GM23338 (cell line): Measurements from ENCODE around the gene RNF43. TPM values are rescaled to one million over a fixed set of nuclear protein-coding genes. Genes with fewer than 3 reads are reported as not detected.

Experiments
- ATAC-seq: fragments of 200-7000 bp; cut with Tn5 transposase; 3 replicates; pipeline ENCODE4 v1.9.1; 2020
- DNase-seq: peaks from one replicate; pipeline ENCODE4 v3.0.0-alpha.2; 2015; ENCODE audit warnings: low spot score
- H2AFZ ChIP-seq: fragments of 200-600 bp; sonication (generic); 2 replicates; pipeline ENCODE4 v1.8.0; 2016; ENCODE audit warnings: antibody characterized with exemption, mild to moderate bottlenecking, moderate library complexity
- H3F3A ChIP-seq: fragments of 200-600 bp; sonication (generic); replicated peaks from 2 replicates; pipeline ENCODE4 v1.8.0; 2017; ENCODE audit warnings: antibody characterized with exemption, mixed run types, low read depth
- H3K27ac ChIP-seq: fragments of 200-600 bp; sonication (generic); 2 replicates; pipeline ENCODE4 v1.6.1; 2016; ENCODE audit warnings: low read depth
- H3K27me3 ChIP-seq: fragments of 200-600 bp; sonication (generic); 2 replicates; pipeline ENCODE4 v1.8.0; 2016; ENCODE audit warnings: mild to moderate bottlenecking, mixed run types, moderate library complexity; ENCODE audit not compliant: insufficient read depth
- H3K36me3 ChIP-seq: fragments of 200-600 bp; sonication (generic); 2 replicates; pipeline ENCODE4 v1.8.0; 2016; ENCODE audit warnings: mild to moderate bottlenecking; ENCODE audit not compliant: insufficient read depth
- H3K4me1 ChIP-seq: fragments of 200-600 bp; sonication (generic); 2 replicates; pipeline ENCODE4 v1.8.0; 2016; ENCODE audit warnings: mild to moderate bottlenecking, moderate library complexity; ENCODE audit not compliant: insufficient read depth
- H3K4me2 ChIP-seq: fragments of 200-600 bp; sonication (generic); 2 replicates; pipeline ENCODE4 v1.7.1; 2017; ENCODE audit warnings: mixed run types
- H3K4me3 ChIP-seq: fragments of 200-600 bp; sonication (generic); 2 replicates; pipeline ENCODE4 v1.6.1; 2016; ENCODE audit warnings: mixed run types
- H3K79me2 ChIP-seq: fragments of 200-600 bp; sonication (generic); replicated peaks from 2 replicates; pipeline ENCODE4 v1.8.0; 2017; ENCODE audit warnings: mild to moderate bottlenecking; ENCODE audit not compliant: insufficient read depth
- H3K9me2 ChIP-seq: fragments of 200-600 bp; sonication (generic); 2 replicates; pipeline ENCODE4 v1.8.0; 2017; ENCODE audit not compliant: insufficient read depth
- H4K20me1 ChIP-seq: fragments of 200-600 bp; sonication (generic); replicated peaks from 2 replicates; pipeline ENCODE4 v1.8.0; 2017; ENCODE audit warnings: mild to moderate bottlenecking; ENCODE audit not compliant: insufficient read depth
- H3K27ac Mint-ChIP-seq: 2 replicates; pipeline ENCODE4 v1.8.0; 2020; ENCODE audit warnings: inconsistent platforms, mild to moderate bottlenecking, moderate library complexity, mixed read lengths
- H3K27me3 Mint-ChIP-seq: 3 replicates; pipeline ENCODE4 v1.8.0; 2022; ENCODE audit warnings: low read depth, mild to moderate bottlenecking, moderate library complexity, mixed read lengths, inconsistent platforms; ENCODE audit not compliant: insufficient read depth, poor library complexity
- H3K36me3 Mint-ChIP-seq: 3 replicates; pipeline ENCODE4 v1.8.0; 2021; ENCODE audit warnings: low read depth, mild to moderate bottlenecking, inconsistent platforms, moderate library complexity, mixed read lengths
- H3K4me1 Mint-ChIP-seq: 3 replicates; pipeline ENCODE4 v1.8.0; 2020; ENCODE audit warnings: mild to moderate bottlenecking, inconsistent platforms, mixed read lengths
- H3K4me3 Mint-ChIP-seq: 3 replicates; pipeline ENCODE4 v1.8.0; 2021; ENCODE audit warnings: moderate library complexity, mild to moderate bottlenecking, inconsistent platforms, mixed read lengths
- H3K9me3 Mint-ChIP-seq: 3 replicates; pipeline ENCODE4 v1.8.0; 2020; ENCODE audit warnings: moderate library complexity, mild to moderate bottlenecking, inconsistent platforms, mixed read lengths
- CREB1 ChIP-seq: fragments of 250-450 bp; sonication (Bioruptor Pico); IDR thresholded peaks from 2 replicates; pipeline ENCODE4 v1.5.0; 2020; ENCODE audit warnings: low read depth, mild to moderate bottlenecking, moderate library complexity
- EZH2 ChIP-seq: fragments of 200-600 bp; sonication (generic); IDR thresholded peaks from one replicate; pipeline ENCODE4 v1.8.0; 2017; ENCODE audit warnings: antibody characterized with exemption, mild to moderate bottlenecking, low read depth; ENCODE audit not compliant: unreplicated experiment
- EZH2phosphoT487 ChIP-seq: fragments of 200-600 bp; sonication (generic); IDR thresholded peaks from one replicate; pipeline ENCODE4 v1.8.1; 2018; ENCODE audit warnings: antibody characterized with exemption; ENCODE audit not compliant: unreplicated experiment
- JUNB ChIP-seq: IDR thresholded peaks from one replicate; pipeline ENCODE4 v1.6.1; 2016; ENCODE audit warnings: antibody characterized with exemption; ENCODE audit not compliant: unreplicated experiment
- NANOG ChIP-seq: IDR thresholded peaks from 2 replicates; pipeline ENCODE4 v1.6.1; 2016; ENCODE audit warnings: antibody characterized with exemption, borderline replicate concordance
- POLR2AphosphoS5 ChIP-seq: IDR thresholded peaks from 2 replicates; pipeline ENCODE4 v1.6.1; 2016; ENCODE audit warnings: antibody characterized with exemption, low read depth
- STAT1 ChIP-seq: IDR thresholded peaks from one replicate; pipeline ENCODE4 v1.6.1; 2016; ENCODE audit warnings: antibody characterized with exemption; ENCODE audit not compliant: unreplicated experiment
- ZNF114 ChIP-seq: fragments of 250-450 bp; sonication (Bioruptor Pico); IDR thresholded peaks from 2 replicates; pipeline ENCODE4 v1.5.0; 2020; ENCODE audit warnings: mild to moderate bottlenecking, moderate library complexity
- ZNF331 ChIP-seq: fragments of 250-450 bp; sonication (Bioruptor Pico); IDR thresholded peaks from 2 replicates; pipeline ENCODE4 v1.5.0; 2020; ENCODE audit warnings: low read depth, mild to moderate bottlenecking, moderate library complexity
- polyA plus RNA-seq: library from polyadenylated mRNA; unstranded; fragments of >200 nt; fragmentation: Nextera tagmentation; extraction: Ambion mirVana; gene quantifications from 2 replicates; pipeline ENCODE4 v1.2.1, GENCODE V29; 2016
- total RNA-seq: library from RNA; depleted of rRNA; stranded (reverse); fragments of >200 nt; shearing (Covaris generic); gene quantifications from 2 replicates; pipeline ENCODE4 v1.2.3, GENCODE V29; 2014
- TF ChIP-seq, protein P1 (sequence below): fragments of 250-450 bp; sonication (Bioruptor Pico); IDR thresholded peaks from 2 replicates; pipeline ENCODE4 v1.5.0; 2020; ENCODE audit warnings: mild to moderate bottlenecking, moderate library complexity
- TF ChIP-seq, protein P2 (sequence below): IDR thresholded peaks from 2 replicates; pipeline ENCODE4 v1.6.1; 2016; ENCODE audit warnings: antibody characterized with exemption
- TF ChIP-seq, protein P3 (sequence below), 2 experiments: fragments of 200-600 bp in 1 of 2; sonication (generic) in 1 of 2; conservative IDR thresholded peaks; 2 replicates each; pipeline versions ENCODE4 v1.5.1 to v1.6.1; 2016 to 2017; ENCODE audit warnings: antibody characterized with exemption in 2 of 2, low read depth in 2 of 2, mild to moderate bottlenecking in 2 of 2, moderate library complexity in 1 of 2
- TF ChIP-seq, protein P4 (sequence below): IDR thresholded peaks from one replicate; pipeline ENCODE4 v1.6.1; 2018; ENCODE audit warnings: antibody characterized with exemption; ENCODE audit not compliant: unreplicated experiment

The RNF43 gene
- total and polyA plus RNA-seq, 2 experiments from 2014 or later = 0.58 to 2.2 TPM

DNA sequence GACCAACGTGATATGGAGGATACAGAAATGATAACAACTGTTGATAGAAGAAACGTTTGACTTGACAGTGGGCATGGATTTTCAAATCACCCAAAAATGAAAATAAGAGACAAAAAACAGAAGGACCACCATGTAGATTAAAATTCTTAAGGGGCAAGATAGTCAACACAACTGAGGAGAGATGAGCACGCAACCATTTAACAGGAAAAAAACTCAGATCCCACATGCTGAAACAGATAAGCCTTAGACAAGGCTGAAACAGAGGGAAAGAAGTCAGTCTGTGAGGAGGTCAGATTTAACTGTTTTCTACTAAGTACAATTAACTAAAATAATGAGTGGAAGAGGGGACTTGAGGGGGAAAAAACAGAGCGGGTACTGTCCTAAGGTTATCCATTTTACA, 21.2 kb downstream of the RNF43 start:
- no peaks in the 10 kb centered on the region for H4K20me1 ChIP-seq
- H3K27me3 ChIP-seq = peaks cover 78% of the 10 kb centered on the region
- no peak overlapping the region for H3K4me3 ChIP-seq
- peaks cover 23% of the 10 kb centered on the region; the same call in 2 of the 3 replicates for H3K4me1 Mint-ChIP-seq
- TF ChIP-seq, protein P1, sequence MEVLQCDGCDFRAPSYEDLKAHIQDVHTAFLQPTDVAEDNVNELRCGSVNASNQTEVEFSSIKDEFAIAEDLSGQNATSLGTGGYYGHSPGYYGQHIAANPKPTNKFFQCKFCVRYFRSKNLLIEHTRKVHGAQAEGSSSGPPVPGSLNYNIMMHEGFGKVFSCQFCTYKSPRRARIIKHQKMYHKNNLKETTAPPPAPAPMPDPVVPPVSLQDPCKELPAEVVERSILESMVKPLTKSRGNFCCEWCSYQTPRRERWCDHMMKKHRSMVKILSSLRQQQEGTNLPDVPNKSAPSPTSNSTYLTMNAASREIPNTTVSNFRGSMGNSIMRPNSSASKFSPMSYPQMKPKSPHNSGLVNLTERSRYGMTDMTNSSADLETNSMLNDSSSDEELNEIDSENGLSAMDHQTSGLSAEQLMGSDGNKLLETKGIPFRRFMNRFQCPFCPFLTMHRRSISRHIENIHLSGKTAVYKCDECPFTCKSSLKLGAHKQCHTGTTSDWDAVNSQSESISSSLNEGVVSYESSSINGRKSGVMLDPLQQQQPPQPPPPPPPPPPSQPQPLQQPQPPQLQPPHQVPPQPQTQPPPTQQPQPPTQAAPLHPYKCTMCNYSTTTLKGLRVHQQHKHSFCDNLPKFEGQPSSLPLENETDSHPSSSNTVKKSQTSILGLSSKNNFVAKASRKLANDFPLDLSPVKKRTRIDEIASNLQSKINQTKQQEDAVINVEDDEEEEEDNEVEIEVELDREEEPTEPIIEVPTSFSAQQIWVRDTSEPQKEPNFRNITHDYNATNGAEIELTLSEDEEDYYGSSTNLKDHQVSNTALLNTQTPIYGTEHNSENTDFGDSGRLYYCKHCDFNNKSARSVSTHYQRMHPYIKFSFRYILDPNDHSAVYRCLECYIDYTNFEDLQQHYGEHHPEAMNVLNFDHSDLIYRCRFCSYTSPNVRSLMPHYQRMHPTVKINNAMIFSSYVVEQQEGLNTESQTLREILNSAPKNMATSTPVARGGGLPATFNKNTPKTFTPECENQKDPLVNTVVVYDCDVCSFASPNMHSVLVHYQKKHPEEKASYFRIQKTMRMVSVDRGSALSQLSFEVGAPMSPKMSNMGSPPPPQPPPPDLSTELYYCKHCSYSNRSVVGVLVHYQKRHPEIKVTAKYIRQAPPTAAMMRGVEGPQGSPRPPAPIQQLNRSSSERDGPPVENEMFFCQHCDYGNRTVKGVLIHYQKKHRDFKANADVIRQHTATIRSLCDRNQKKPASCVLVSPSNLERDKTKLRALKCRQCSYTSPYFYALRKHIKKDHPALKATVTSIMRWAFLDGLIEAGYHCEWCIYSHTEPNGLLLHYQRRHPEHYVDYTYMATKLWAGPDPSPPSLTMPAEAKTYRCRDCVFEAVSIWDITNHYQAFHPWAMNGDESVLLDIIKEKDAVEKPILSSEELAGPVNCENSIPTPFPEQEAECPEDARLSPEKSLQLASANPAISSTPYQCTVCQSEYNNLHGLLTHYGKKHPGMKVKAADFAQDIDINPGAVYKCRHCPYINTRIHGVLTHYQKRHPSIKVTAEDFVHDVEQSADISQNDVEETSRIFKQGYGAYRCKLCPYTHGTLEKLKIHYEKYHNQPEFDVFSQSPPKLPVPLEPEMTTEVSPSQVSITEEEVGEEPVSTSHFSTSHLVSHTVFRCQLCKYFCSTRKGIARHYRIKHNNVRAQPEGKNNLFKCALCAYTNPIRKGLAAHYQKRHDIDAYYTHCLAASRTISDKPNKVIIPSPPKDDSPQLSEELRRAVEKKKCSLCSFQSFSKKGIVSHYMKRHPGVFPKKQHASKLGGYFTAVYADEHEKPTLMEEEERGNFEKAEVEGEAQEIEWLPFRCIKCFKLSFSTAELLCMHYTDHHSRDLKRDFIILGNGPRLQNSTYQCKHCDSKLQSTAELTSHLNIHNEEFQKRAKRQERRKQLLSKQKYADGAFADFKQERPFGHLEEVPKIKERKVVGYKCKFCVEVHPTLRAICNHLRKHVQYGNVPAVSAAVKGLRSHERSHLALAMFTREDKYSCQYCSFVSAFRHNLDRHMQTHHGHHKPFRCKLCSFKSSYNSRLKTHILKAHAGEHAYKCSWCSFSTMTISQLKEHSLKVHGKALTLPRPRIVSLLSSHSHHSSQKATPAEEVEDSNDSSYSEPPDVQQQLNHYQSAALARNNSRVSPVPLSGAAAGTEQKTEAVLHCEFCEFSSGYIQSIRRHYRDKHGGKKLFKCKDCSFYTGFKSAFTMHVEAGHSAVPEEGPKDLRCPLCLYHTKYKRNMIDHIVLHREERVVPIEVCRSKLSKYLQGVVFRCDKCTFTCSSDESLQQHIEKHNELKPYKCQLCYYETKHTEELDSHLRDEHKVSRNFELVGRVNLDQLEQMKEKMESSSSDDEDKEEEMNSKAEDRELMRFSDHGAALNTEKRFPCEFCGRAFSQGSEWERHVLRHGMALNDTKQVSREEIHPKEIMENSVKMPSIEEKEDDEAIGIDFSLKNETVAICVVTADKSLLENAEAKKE (CRISPR knock-in tag) = no peak
- TF ChIP-seq STAT1 (no peak), JUNB (no peak), CREB1 (no peak), EZH2phosphoT487 (no peak), ZNF114 (CRISPR knock-in tag) (no peak), POLR2AphosphoS5 (no peak), EZH2 (no peak), NANOG (no peak), ZNF331 (no peak)
- TF ChIP-seq, protein P2, sequence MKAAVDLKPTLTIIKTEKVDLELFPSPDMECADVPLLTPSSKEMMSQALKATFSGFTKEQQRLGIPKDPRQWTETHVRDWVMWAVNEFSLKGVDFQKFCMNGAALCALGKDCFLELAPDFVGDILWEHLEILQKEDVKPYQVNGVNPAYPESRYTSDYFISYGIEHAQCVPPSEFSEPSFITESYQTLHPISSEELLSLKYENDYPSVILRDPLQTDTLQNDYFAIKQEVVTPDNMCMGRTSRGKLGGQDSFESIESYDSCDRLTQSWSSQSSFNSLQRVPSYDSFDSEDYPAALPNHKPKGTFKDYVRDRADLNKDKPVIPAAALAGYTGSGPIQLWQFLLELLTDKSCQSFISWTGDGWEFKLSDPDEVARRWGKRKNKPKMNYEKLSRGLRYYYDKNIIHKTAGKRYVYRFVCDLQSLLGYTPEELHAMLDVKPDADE = no peak
- TF ChIP-seq, protein P3, sequence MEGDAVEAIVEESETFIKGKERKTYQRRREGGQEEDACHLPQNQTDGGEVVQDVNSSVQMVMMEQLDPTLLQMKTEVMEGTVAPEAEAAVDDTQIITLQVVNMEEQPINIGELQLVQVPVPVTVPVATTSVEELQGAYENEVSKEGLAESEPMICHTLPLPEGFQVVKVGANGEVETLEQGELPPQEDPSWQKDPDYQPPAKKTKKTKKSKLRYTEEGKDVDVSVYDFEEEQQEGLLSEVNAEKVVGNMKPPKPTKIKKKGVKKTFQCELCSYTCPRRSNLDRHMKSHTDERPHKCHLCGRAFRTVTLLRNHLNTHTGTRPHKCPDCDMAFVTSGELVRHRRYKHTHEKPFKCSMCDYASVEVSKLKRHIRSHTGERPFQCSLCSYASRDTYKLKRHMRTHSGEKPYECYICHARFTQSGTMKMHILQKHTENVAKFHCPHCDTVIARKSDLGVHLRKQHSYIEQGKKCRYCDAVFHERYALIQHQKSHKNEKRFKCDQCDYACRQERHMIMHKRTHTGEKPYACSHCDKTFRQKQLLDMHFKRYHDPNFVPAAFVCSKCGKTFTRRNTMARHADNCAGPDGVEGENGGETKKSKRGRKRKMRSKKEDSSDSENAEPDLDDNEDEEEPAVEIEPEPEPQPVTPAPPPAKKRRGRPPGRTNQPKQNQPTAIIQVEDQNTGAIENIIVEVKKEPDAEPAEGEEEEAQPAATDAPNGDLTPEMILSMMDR (conservative IDR thresholded peaks at IDR 0.05; ENCODE audit: low read depth in 2 of 2) = no peak
- TF ChIP-seq, protein P4, sequence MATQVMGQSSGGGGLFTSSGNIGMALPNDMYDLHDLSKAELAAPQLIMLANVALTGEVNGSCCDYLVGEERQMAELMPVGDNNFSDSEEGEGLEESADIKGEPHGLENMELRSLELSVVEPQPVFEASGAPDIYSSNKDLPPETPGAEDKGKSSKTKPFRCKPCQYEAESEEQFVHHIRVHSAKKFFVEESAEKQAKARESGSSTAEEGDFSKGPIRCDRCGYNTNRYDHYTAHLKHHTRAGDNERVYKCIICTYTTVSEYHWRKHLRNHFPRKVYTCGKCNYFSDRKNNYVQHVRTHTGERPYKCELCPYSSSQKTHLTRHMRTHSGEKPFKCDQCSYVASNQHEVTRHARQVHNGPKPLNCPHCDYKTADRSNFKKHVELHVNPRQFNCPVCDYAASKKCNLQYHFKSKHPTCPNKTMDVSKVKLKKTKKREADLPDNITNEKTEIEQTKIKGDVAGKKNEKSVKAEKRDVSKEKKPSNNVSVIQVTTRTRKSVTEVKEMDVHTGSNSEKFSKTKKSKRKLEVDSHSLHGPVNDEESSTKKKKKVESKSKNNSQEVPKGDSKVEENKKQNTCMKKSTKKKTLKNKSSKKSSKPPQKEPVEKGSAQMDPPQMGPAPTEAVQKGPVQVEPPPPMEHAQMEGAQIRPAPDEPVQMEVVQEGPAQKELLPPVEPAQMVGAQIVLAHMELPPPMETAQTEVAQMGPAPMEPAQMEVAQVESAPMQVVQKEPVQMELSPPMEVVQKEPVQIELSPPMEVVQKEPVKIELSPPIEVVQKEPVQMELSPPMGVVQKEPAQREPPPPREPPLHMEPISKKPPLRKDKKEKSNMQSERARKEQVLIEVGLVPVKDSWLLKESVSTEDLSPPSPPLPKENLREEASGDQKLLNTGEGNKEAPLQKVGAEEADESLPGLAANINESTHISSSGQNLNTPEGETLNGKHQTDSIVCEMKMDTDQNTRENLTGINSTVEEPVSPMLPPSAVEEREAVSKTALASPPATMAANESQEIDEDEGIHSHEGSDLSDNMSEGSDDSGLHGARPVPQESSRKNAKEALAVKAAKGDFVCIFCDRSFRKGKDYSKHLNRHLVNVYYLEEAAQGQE = no peak
- H3K9me2 ChIP-seq = no peaks in the 10 kb centered on the region
- no peaks in the 10 kb centered on the region for H3K36me3 ChIP-seq
- H3F3A ChIP-seq = no peaks in the 10 kb centered on the region
- H3K9me3 Mint-ChIP-seq = no peaks in the 10 kb centered on the region
- ATAC-seq = no peak
- H3K27me3 Mint-ChIP-seq = peaks cover 56% of the 10 kb centered on the region
- H3K4me1 ChIP-seq = peaks cover 16% of the 10 kb centered on the region
- no peaks in the 10 kb centered on the region for H3K36me3 Mint-ChIP-seq
- DNase-seq = no peak
- no peak overlapping the region for H3K27ac Mint-ChIP-seq
- no peak overlapping the region for H2AFZ ChIP-seq
- no peaks in the 10 kb centered on the region for H3K79me2 ChIP-seq
- H3K4me3 Mint-ChIP-seq = no peak overlapping the region
- no peak overlapping the region for H3K4me2 ChIP-seq
- no peak overlapping the region for H3K27ac ChIP-seq
